GM21825 (cell line): Measurements from ENCODE around the gene SPEG.
A peak's percentile ranks its signal among the peaks of the same experiment; 100 is the strongest.
"Not testable (repeated sequence)": the region's sequence is repeated elsewhere in the genome, so short reads cannot be mapped to it uniquely, and the experiment has no call there.

Experiments used
- ATAC-seq: cut with Tn5 transposase; IDR thresholded peaks from one replicate; pipeline ENCODE4 v1.9.1; 2021; ENCODE audit warnings: mild to moderate bottlenecking, moderate library complexity; ENCODE audit not compliant: unreplicated experiment

Gene SPEG

GRCh38 chr2:219434718-219435525, at the start of gene SPEG:
SPEG (plus strand) TSS chr2:219434843; CDS start chr2:219434978, 135 bp downstream.
- ATAC-seq: no peak

GRCh38 chr2:219384859-219385258, 49.8 kb upstream of the SPEG start:
- no peak for ATAC-seq

GRCh38 chr2:219385958-219386520, 48.6 kb upstream of the SPEG start:
- no peak for ATAC-seq

- ATAC-seq: no peak
Measured at GRCh38 chr2:219386532-219387280, 47.9 kb upstream of the SPEG start.

- ATAC-seq: peak; percentile 55
Measured at GRCh38 chr2:219387306-219388120, 47.1 kb upstream of the SPEG start, which contains the start of gene DNPEP. DNPEP (minus strand) TSS chr2:219387912; CDS start chr2:219387794, 118 bp downstream.

GRCh38 chr2:219388121-219388906, 46.3 kb upstream of the SPEG start:
- ATAC-seq: peak; percentile 81

GRCh38 chr2:219388907-219389156, 45.8 kb upstream of the SPEG start:
- ATAC-seq: no peak

GRCh38 chr2:219392754-219393153, 41.9 kb upstream of the SPEG start:
- no peak for ATAC-seq

GRCh38 chr2:219395056-219395455, 39.6 kb upstream of the SPEG start:
- not testable (repeated sequence) for ATAC-seq

- no peak for ATAC-seq
Measured at GRCh38 chr2:219395609-219396008, 39.0 kb upstream of the SPEG start.

- no peak for ATAC-seq
Measured at GRCh38 chr2:219396863-219397457, 37.7 kb upstream of the SPEG start.

- no peak for ATAC-seq
Measured at GRCh38 chr2:219398721-219399363, 35.8 kb upstream of the SPEG start.

GRCh38 chr2:219399716-219400478, 34.7 kb upstream of the SPEG start:
- ATAC-seq: no peak

- ATAC-seq: no peak
Measured at GRCh38 chr2:219400562-219400961, 34.1 kb upstream of the SPEG start.

- ATAC-seq: no peak
Measured at GRCh38 chr2:219401606-219402005, 33.0 kb upstream of the SPEG start.

- ATAC-seq: peak; percentile 86
Measured at GRCh38 chr2:219402665-219403515, 31.8 kb upstream of the SPEG start.

GRCh38 chr2:219403861-219404260, 30.8 kb upstream of the SPEG start:
- ATAC-seq: no peak
